GM18505 (cell line): ENCODE results near the gene PLXDC2.

Experiments
- ATAC-seq: cut with Tn5 transposase; IDR thresholded peaks from one replicate; pipeline ENCODE4 v1.9.1; 2021; ENCODE audit not compliant: unreplicated experiment
- POLR2A ChIP-seq: IDR thresholded peaks from 4 replicates; pipeline ENCODE4 v1.6.1; 2011; ENCODE audit warnings: borderline replicate concordance; ENCODE audit not compliant: insufficient read depth, insufficient read length; ENCODE audit errors: extremely low read depth

Gene PLXDC2

GRCh38 chr10:20109613-20110012 is 293.4 kb downstream of the PLXDC2 start:
- ATAC-seq, result no peak
- no peak for TF ChIP-seq POLR2A

DNA sequence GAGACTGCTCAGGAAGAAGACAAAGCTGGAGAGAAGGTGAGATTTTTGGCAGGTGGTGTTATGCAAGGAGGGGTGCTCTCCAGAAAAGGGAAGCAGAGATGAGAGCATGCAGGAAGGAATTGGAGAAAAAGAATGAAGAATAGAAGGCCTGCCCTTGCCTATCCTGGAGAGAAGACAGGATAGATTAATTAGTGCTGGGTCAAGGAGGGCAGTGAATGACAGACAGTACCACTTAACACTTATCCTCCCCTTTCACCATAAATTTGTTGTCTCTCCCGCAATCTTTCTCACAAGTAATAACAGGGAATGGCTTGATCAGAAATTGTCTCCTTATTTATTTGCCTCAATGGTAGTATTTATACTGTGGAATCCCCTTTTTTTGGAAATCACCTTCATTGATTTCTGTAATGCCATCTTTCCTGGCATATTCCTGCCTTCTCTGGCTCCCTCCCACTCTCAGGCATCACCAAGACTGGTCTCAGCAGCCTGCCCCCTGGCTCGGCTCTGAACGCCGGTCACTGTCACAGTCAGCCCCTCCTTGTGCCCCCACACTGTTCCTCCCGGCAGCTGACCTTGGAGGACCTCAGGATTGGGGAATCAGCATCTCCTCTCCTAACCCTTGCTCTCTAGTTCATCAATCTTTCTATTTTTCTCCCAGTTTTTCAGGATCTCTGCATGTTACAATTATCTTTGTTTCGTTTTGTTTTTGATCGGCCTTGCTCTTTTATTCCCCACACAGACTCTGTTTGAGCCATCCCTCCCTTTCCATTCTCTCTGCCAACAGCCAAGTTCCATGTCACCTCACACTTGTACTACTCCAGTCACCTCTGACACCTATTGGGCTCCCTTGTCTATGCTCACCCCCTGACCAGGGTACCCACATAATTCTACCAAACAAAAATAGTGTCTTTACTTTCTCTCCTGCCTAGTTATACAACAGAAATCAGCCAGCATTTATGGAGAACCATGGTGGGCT is 294.2 kb downstream of the PLXDC2 start:
- TF ChIP-seq POLR2A, result no peak
- ATAC-seq, result no peak

DNA sequence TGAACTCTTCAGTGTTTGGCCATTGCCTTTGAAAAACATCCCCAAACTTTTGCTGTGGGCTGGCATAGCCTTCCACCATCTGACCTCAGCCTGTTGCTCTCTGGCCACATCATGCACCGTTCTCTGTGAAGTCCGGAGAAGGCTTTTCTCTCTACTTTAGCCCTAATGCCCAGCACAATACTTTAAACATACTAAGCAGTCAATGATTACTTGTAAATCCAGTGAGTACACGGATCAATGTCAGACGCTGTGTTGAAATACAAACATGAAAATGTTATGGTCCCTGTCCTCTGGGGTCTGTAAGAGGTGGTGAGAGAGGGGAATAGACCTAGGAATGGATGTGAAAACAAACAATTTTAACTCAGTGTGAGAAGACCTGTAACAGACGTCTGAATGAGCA is 297.9 kb downstream of the PLXDC2 start:
- no peak for TF ChIP-seq POLR2A
- ATAC-seq, result no peak

DNA sequence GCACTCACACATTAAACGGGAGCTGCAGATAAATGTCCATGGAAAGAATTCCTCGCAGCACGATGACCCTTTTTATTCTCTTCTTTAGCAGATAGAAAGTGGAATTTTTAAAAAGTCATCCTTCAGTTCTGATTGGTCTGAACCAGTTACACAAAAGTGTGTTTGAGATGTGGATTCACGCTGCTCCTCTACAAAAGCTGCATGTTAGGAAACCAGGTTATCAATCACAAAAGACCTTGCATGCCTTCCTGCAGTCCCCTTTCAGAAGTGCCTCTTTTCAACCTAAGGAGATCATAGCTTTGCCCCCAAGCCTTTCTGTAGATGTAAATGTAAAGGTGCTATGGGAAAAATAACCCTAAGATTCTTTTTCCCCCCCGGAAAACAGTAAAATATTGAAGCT is 299.7 kb downstream of the PLXDC2 start:
- TF ChIP-seq POLR2A, result no peak
- ATAC-seq, result no peak

- ATAC-seq, result no peak
- TF ChIP-seq POLR2A, result no peak
Measured at GRCh38 chr10:20117471-20117870, 301.2 kb downstream of the PLXDC2 start.

- no peak for ATAC-seq
- TF ChIP-seq POLR2A, result no peak
Measured at GRCh38 chr10:20118119-20118518, 301.9 kb downstream of the PLXDC2 start.

DNA sequence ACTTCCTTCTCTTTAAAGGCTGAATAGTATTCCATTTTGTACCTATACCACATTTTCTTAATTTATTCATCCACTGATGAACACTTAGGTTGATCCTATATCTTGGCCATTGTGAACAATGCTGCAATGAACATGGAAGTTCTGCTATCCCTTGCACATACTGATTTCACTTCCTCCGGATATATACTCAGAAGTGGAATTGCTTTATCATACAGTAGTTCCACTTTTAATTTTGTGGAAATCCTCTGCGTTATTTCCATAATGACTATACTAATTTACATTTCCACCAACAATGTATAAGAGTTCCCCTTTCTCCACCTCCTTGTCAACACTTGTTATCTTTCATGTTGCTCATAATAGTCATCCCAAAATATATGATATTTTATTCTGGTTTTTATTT is 312.6 kb downstream of the PLXDC2 start:
- ATAC-seq, result no peak
- TF ChIP-seq POLR2A, result no peak

DNA sequence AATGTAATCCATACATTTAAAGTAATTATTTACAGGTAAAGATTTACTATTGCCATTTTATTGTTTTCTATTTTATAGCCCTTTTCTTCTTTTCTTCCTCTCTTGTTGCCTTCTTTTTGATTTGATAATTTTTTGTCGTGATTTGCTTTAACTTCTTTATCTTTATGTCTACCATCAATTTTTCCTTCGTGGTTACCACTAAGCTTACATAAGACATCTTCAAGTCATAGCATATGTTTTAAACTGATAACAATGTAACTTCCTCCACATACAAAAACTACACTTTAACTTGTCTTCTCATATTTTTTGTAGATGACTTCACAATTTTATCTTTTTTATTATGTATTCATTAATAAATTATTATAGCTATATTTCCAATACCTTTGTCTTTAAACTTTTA is 316.6 kb downstream of the PLXDC2 start:
- no peak for ATAC-seq
- TF ChIP-seq POLR2A, result no peak

GRCh38 chr10:20133669-20134189 is 317.5 kb downstream of the PLXDC2 start:
- no peak for TF ChIP-seq POLR2A
- no peak for ATAC-seq

DNA sequence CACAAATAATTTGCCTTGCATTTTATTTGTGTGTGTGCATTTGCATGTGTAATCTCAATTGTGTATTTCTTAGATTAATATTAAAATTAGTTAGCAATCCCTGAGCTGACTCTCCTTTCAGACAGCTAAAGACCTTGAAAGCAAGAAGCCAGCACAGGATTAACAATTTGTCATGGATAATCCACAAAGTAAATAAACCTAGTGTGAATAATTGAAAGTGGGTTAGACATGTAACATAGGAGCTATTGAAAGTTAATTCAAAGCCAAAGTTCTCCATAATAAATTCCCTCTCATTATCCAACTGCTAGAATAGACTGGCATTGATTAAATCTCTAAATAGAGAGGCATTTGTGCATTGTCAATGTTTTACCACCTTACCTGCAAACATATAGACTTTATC is 326.1 kb downstream of the PLXDC2 start:
- no peak for TF ChIP-seq POLR2A
- no peak for ATAC-seq

DNA sequence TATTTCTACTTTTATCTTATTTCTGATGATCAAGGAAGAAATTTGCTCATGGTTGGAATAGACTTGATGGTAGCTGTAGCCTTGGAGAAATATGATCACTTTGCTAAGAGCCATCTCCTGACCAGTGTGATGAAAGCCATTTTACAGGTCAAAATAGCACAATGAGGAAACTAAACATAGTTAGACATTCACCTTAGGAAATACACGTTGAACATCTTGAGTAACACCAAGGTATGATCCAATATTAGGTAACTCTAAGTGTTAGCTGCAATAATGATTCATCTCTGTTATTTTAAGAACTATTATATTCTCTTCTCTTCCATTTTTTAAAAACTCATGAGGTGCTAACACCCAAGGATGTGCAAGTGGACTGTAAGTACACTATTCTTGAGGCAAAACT is 328.0 kb downstream of the PLXDC2 start:
- TF ChIP-seq POLR2A, result no peak
- ATAC-seq, result no peak

DNA sequence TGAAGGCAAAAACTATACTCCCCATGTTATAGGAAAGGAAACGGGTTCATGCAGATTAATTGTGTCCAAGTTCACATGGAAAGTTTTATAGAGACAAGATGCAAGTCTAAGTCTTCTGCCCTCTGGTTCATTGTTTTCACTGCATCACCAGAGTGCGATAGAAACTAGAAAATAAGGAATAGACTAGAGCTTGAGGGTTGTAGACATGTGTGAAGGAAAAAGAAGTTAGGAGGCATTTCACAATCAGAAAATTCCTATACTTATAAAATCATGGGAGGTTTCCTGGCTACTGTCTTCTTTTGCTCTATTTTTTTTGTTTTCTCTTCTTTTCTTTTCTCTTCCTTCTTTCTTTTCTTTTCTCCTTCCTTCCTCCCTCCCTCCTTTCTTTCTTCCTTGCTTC is 329.8 kb downstream of the PLXDC2 start:
- TF ChIP-seq POLR2A, result no peak
- ATAC-seq, result no peak

DNA sequence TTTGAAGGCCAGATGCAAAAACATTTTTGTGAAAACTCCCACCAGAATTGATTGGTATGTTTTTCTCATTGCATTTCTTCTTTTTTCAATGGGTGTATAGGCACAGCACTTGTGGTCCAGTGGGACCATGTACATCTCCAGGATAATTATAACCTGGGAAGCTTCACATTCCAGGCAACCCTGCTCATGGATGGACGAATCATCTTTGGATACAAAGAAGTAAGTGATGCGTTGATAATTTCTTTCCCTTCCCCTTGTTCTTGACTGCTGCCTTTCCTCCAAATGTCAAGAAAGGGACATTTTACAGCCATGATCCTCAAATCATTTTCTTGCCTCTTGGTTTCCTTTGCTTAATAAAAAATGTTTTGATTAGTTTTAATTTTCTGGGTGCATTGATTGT is 331.5 kb downstream of the PLXDC2 start:
- no peak for TF ChIP-seq POLR2A
- no peak for ATAC-seq

DNA sequence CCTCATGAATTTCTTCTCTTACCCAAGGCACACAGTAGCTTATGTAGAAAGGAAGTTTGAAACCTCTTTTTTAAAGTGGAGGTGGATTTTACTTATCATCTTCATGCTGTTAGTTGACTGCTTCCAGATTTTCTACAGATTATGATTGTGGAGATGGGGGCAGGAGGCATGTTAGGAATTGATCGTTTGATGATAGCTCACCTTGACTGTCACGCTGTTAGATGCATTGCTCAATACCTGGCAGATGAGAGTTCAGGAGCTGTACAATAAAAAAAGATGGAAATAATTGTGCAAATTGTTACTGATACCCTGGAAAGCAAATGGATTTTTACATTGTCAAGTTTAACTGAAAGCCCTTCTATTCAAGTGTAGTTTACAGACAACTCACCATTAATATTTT is 340.3 kb downstream of the PLXDC2 start:
- TF ChIP-seq POLR2A, result no peak
- ATAC-seq, result no peak
